GM12874 (cell line): ENCODE measurements around the gene ANKRD24.

ENCODE experiments used
- CTCF ChIP-seq: IDR thresholded peaks from 2 replicates; pipeline ENCODE4 v1.5.1; 2011; ENCODE audit warnings: low read depth, mild to moderate bottlenecking, control low read depth, low read length, moderate library complexity; ENCODE audit not compliant: insufficient read depth

ANKRD24 gene

GRCh38 chr19:4187313-4188122, 5.0 kb downstream of the ANKRD24 start:
- no peak for TF ChIP-seq CTCF

- TF ChIP-seq CTCF, result no peak
Measured at GRCh38 chr19:4189641-4190040, 7.2 kb downstream of the ANKRD24 start.

DNA sequence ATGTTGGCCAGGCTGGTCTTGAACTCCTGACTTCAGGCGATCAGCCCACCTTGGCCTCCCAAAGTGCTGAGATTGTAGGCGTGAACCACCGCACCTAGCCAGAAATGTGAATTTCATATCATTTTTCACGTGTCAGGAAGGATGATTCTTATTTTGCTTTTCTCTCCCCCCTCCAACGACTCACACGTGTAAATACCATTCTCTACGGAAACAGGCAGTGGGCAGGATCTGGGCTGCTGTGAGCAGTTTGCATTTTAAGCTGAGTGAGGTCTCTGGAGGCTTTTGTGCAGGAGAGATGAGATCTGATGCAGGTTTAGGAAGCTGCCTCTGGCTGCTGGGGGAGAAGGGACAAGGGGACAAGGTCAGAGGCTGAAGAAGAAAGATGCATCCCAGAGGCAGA, 11.9 kb downstream of the ANKRD24 start:
- no peak for TF ChIP-seq CTCF

GRCh38 chr19:4196009-4196408, 13.5 kb downstream of the ANKRD24 start:
- TF ChIP-seq CTCF, result no peak

DNA sequence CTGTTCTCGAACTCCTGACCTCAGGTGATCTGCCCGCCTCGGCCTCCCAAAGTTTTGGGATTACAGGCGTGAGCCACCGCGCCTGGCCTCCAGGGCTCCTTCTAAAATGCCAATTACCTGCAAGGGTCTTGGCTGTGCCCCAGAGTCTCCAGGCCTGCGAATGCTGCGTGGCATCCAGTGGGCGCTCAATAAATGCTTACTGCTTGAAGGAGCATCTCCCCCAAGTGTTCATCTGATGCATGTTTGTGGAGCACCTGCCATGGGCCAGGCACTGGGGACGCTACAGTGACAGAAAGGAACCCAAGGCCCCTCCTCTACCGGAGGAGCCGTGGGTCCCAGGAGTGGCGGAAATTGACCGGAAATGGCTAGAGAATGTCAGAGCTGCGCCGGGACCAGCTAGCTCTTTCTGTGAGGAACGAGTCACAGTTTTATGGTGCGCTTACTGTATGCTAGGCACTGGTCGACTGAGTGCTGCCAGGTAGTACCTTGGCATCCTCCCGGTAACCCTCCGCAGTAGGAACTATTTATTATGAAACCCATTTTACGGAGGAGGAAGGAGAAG, 14.2 kb downstream of the ANKRD24 start:
- TF ChIP-seq CTCF, result no peak

DNA sequence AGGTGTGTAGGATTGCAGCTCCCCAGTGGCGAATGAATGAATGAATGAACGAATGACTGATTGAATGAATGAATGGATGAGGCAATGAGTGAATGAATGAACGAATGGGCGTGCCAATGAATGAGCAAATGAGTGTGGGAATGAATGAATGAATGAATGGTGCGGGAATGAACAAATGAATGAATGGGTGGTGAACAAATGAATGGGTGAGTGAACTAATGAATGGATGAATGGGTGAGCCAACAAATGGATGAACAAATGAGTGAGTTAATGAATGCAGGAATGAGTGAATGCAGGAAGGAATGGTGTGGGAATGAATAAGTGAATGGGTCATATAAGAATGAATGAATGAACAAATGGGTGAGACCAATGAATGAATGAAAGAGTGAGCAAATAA, 14.7 kb downstream of the ANKRD24 start:
- TF ChIP-seq CTCF, result no peak

DNA sequence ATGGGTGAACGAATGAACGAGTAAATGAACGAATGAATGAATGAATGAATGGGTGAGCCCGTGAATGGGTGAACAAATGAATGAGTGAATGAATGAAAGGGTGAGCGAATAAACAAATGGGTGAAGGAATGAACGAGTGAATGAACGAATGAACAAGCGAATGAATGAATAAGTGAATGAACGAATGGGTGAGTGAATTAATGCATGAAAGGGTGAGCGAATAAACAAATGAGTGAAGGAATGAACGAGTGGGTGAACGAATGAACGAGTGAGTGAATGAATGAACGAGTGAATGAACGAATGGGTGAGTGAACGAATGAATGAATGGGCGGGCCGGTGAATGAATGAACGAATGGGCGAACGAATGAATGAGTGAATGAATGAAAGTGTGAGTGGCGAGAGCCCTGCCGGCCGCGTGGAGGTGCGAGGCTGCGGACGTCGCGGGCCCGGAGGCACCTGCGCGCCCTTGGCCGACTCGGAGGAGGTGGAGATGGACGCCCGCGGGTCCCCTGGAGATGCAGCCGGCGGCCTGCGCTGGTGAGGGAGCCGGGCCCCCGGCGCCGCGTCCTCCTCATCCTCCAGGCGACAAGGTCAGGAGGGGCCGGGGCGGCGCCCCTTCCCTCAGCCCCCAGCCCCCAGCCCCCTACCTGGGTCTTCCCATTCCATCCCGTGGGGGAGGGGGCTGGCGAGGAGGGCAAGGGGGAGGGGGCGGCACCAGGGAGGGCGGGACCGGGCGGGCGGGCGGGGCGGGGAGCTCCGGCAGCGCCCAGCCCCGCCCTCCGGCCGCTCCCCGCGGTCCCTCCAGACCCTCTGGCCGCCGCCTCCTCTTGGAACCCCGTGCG, 15.4 kb downstream of the ANKRD24 start:
- no peak for TF ChIP-seq CTCF
